Measurements from ENCODE around the gene RALGPS2. TPM values are rescaled to one million over a fixed set of nuclear protein-coding genes. Genes with fewer than 3 reads are reported as not detected.
A peak's percentile ranks its signal among the peaks of the same experiment; 100 is the strongest.

Gene RALGPS2
- total RNA-seq, 2 experiments from 2014 or later: 91.6 to 102 TPM

DNA sequence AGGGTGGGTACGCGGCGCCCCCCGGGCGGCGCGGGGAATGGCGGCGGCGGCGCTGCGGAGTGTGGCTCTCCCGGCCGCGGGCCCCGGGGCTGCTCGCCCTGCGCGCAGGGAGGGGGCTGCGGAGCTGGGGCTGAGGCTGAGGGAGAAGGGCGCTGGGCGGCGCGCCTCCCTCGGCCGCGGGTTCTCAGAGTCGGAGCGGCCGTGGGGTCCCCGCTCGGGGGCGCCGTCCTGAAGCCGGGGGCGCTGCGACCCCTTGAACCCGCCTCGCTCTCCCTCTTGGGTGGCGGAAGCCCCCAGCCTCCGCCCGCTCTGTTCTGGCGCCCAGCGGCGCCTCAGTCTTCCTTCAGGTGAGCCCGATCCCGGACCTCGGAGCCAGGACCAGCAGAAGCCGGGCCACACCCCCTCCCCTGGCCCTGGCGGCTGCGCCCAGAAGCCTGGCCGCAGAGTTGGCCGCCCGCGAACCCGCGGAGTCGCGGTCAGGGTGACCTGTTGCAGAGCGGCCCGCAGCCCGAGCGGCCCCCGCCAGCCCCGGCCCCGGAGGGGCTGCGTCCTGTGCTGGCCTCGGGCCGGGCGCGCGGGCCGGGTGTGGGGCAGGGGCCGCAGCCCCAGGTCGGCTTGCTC lies 532 bp downstream of the RALGPS2 start:
- TF ChIP-seq EZH2phosphoT487 (IDR thresholded peaks at IDR 0.05; ENCODE audit: borderline replicate concordance, low read depth, low read length): no peak
- TF ChIP-seq, protein P1, sequence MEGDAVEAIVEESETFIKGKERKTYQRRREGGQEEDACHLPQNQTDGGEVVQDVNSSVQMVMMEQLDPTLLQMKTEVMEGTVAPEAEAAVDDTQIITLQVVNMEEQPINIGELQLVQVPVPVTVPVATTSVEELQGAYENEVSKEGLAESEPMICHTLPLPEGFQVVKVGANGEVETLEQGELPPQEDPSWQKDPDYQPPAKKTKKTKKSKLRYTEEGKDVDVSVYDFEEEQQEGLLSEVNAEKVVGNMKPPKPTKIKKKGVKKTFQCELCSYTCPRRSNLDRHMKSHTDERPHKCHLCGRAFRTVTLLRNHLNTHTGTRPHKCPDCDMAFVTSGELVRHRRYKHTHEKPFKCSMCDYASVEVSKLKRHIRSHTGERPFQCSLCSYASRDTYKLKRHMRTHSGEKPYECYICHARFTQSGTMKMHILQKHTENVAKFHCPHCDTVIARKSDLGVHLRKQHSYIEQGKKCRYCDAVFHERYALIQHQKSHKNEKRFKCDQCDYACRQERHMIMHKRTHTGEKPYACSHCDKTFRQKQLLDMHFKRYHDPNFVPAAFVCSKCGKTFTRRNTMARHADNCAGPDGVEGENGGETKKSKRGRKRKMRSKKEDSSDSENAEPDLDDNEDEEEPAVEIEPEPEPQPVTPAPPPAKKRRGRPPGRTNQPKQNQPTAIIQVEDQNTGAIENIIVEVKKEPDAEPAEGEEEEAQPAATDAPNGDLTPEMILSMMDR (conservative IDR thresholded peaks at IDR 0.05; ENCODE audit: low read length): peak; percentile 58
- H3K27ac ChIP-seq (ENCODE audit: low read depth, low read length, poor library complexity, severe bottlenecking): peak overlapping the region; percentile 84
- H3K4me3 ChIP-seq (ENCODE audit: low read depth, low read length, poor library complexity, severe bottlenecking): peak overlapping the region; percentile 92
- H3K9me3 ChIP-seq (ENCODE audit: low read length): peaks cover 16% of the 10 kb centered on the region
- ChIA-PET POLR2A (interaction anchor here (0.6 to 5.3 kb wide), 19 partner anchors 9 to 304 kb away, joined by 3 to 108 read pairs (median 7); no protein-coding TSS in a partner anchor), CTCF (ENCODE audit: unreplicated experiment) (interaction anchor here (0.6 to 1.0 kb wide), 3 partner anchors 23 to 147 kb away, joined by 4 to 10 read pairs (median 5); no protein-coding TSS in a partner anchor)
- H3K4me2 ChIP-seq (ENCODE audit: low read length): peak overlapping the region; percentile 84
- H3K9me2 ChIP-seq (ENCODE audit: insufficient read depth, low read length): no peaks in the 10 kb centered on the region
- H4K20me1 ChIP-seq (ENCODE audit: insufficient read depth, low read length): peaks cover 8% of the 10 kb centered on the region; the same call in 1 of the 2 replicates
- BruUV-seq (replicated peaks): no TSS peak
- intact Hi-C loops (cut with micrococcal nuclease; ENCODE audit: unreplicated experiment): loop anchor here (1.0 to 2.0 kb wide), 6 partner anchors 27 to 303 kb away; no protein-coding TSS in a partner anchor
- H3K4me1 ChIP-seq (ENCODE audit: insufficient read depth, low read length, poor library complexity, severe bottlenecking): peaks cover 32% of the 10 kb centered on the region
- H2AFZ ChIP-seq (ENCODE audit: low read length): no peak overlapping the region
- DNase-seq (ENCODE audit: low spot score): peak; percentile 74
- peaks cover 63% of the 10 kb centered on the region for H3K79me2 ChIP-seq (ENCODE audit: insufficient read depth, low read depth, low read length)
- peaks cover 48% of the 10 kb centered on the region for H3K36me3 ChIP-seq (ENCODE audit: insufficient read depth, low read length)

DNA sequence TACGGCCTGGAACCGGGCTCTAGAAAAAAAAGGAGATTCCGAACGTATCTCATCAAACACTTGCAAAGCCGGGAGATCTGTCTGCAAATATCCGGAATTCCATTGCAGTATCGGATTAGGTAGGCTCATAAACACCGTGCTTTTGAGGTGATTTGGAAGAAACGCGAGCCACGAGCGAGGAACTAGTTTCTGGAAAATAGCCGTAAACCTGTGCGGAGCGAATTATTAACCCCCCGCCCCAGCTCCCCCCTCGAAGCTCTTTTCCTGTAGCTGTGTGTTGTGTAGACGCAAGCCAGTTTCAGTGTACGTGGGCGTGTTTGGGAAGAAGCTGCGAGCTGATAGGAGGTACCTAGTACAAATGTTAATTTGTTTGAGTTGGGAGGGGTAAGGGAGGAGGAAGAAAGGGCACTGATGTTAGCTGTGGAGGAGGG lies 1.1 kb downstream of the RALGPS2 start:
- ChIA-PET POLR2A (interaction anchor here (0.5 to 5.3 kb wide), 28 partner anchors 8 to 444 kb away, joined by 3 to 108 read pairs (median 6); no protein-coding TSS in a partner anchor), CTCF (ENCODE audit: unreplicated experiment) (interaction anchor here (0.5 to 1.1 kb wide), 8 partner anchors 61 to 277 kb away, joined by 3 to 10 read pairs (median 4); no protein-coding TSS in a partner anchor)
- Histone ChIP-seq H3K79me2 (ENCODE audit: insufficient read depth, low read depth, low read length) (peaks cover 68% of the 10 kb centered on the region), H3K4me2 (ENCODE audit: low read length) (peak overlapping the region; percentile 84), H3K4me1 (ENCODE audit: insufficient read depth, low read length, poor library complexity, severe bottlenecking) (peaks cover 32% of the 10 kb centered on the region), H2AFZ (ENCODE audit: low read length) (no peak overlapping the region), H3K9me3 (ENCODE audit: low read length) (peaks cover 21% of the 10 kb centered on the region), H3K36me3 (ENCODE audit: insufficient read depth, low read length) (peaks cover 53% of the 10 kb centered on the region), H3K27ac (ENCODE audit: low read depth, low read length, poor library complexity, severe bottlenecking) (peak overlapping the region; percentile 84), H4K20me1 (ENCODE audit: insufficient read depth, low read length) (peaks cover 8% of the 10 kb centered on the region; the same call in 1 of the 2 replicates), H3K4me3 (ENCODE audit: low read depth, low read length, poor library complexity, severe bottlenecking) (peak overlapping the region; percentile 92), H3K9me2 (ENCODE audit: insufficient read depth, low read length) (no peaks in the 10 kb centered on the region)
- TF ChIP-seq, protein P1 (conservative IDR thresholded peaks at IDR 0.05; ENCODE audit: low read length): no peak
- TF ChIP-seq EZH2phosphoT487 (IDR thresholded peaks at IDR 0.05; ENCODE audit: borderline replicate concordance, low read depth, low read length): no peak
- intact Hi-C loops (cut with micrococcal nuclease; ENCODE audit: unreplicated experiment): loop anchor here (1.0 to 2.0 kb wide), 4 partner anchors 27 to 303 kb away; no protein-coding TSS in a partner anchor
- DNase-seq (ENCODE audit: low spot score): peak; percentile 95
- no TSS peak for BruUV-seq (replicated peaks)
